GM12864 (cell line): ENCODE data around the gene WNT9B.

Experiments
- DNase-seq: peaks from one replicate; pipeline ENCODE4 v3.0.0-alpha.2; 2011; ENCODE audit warnings: low read depth
- H3K4me3 ChIP-seq: 2 replicates; pipeline ENCODE4 v1.5.1; 2011; ENCODE audit warnings: mild to moderate bottlenecking, low read depth, low read length, control low read depth
- TF ChIP-seq, protein P1 (sequence below): IDR thresholded peaks from 2 replicates; pipeline ENCODE4 v1.5.1; 2011; ENCODE audit warnings: low read depth, mild to moderate bottlenecking, moderate library complexity, low read length, control low read depth, inconsistent platforms; ENCODE audit errors: missing control alignments

Gene WNT9B

DNA sequence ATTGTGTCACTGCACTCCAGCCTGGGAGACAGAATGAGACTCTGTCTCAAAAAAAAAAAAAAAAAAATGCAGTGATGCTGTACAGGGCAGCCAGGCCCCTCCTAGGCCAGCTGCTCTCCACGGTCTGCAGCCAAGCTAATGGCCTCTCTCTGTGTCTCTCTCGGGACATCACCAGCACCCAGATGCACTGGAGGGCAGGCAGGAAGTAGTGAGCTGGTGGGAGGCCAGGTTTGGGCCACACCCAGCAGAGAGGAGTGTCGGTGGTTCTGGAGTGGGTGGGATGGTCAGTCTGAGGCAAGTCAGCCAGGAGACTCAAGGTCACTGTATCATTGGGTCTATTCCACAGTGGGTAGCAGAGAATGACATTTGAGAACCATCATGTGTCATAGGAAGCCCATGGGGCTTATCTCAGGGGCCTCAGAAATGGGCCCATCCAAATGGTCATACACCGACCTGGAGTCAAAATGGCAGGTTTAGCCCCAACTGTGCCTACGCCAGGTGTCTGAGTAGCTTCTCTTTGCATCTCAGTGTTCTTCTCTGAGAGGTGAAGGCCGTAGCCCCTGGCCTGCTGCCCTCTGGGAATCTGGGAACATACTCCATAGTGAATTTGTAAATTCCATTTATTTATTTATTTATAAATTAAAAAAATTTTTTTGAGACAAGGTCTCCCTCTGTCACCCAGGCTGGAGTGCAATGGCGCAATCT, 22.7 kb downstream of the WNT9B start:
- H3K4me3 ChIP-seq: no peak overlapping the region
- DNase-seq: no peak
- TF ChIP-seq, protein P1, sequence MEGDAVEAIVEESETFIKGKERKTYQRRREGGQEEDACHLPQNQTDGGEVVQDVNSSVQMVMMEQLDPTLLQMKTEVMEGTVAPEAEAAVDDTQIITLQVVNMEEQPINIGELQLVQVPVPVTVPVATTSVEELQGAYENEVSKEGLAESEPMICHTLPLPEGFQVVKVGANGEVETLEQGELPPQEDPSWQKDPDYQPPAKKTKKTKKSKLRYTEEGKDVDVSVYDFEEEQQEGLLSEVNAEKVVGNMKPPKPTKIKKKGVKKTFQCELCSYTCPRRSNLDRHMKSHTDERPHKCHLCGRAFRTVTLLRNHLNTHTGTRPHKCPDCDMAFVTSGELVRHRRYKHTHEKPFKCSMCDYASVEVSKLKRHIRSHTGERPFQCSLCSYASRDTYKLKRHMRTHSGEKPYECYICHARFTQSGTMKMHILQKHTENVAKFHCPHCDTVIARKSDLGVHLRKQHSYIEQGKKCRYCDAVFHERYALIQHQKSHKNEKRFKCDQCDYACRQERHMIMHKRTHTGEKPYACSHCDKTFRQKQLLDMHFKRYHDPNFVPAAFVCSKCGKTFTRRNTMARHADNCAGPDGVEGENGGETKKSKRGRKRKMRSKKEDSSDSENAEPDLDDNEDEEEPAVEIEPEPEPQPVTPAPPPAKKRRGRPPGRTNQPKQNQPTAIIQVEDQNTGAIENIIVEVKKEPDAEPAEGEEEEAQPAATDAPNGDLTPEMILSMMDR: no peak

DNA sequence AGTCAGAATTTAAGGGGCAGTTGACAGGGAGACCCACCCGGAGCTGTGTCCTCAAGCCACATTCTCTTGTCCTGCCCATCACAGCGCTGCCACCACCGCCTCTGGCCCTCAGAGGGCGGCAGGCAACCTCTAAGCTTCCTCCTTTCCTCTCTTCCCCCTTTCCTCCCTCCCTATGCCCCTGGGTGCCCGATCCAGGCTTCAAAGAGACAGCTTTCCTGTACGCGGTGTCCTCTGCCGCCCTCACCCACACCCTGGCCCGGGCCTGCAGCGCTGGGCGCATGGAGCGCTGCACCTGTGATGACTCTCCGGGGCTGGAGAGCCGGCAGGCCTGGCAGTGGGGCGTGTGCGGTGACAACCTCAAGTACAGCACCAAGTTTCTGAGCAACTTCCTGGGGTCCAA, 23.5 kb downstream of the WNT9B start:
- DNase-seq: no peak
- no peak overlapping the region for H3K4me3 ChIP-seq
- TF ChIP-seq, protein P1: no peak

DNA sequence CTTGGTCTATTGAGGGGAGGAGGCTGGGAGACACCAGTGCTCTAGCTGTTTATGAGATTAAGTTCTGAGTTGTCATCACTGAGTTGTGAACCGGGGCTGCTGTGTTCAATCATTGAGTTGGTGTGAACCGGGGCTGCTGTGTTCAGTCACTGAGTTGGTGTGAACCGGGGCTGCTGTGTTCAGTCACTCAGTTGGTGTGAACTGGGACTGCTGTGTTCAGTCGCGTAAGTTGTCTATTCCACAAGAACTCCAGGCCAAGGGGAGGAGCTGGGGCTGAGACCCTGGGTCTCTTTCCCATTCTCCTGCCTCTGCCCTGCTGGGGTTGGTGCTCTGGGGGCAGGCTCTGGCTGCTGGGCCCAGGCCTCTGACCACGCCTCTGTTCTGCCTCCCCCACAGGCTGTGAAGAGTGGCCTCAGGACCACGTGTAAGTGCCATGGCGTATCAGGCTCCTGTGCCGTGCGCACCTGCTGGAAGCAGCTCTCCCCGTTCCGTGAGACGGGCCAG, 24.5 kb downstream of the WNT9B start:
- TF ChIP-seq, protein P1: no peak
- H3K4me3 ChIP-seq: no peak overlapping the region
- no peak for DNase-seq

DNA sequence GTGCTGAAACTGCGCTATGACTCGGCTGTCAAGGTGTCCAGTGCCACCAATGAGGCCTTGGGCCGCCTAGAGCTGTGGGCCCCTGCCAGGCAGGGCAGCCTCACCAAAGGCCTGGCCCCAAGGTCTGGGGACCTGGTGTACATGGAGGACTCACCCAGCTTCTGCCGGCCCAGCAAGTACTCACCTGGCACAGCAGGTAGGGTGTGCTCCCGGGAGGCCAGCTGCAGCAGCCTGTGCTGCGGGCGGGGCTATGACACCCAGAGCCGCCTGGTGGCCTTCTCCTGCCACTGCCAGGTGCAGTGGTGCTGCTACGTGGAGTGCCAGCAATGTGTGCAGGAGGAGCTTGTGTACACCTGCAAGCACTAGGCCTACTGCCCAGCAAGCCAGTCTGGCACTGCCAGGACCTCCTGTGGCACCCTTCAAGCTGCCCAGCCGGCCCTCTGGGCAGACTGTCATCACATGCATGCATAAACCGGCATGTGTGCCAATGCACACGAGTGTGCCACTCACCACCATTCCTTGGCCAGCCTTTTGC, 25.0 kb downstream of the WNT9B start:
- no peak for DNase-seq
- H3K4me3 ChIP-seq: no peak overlapping the region
- TF ChIP-seq, protein P1: peak; percentile 76

DNA sequence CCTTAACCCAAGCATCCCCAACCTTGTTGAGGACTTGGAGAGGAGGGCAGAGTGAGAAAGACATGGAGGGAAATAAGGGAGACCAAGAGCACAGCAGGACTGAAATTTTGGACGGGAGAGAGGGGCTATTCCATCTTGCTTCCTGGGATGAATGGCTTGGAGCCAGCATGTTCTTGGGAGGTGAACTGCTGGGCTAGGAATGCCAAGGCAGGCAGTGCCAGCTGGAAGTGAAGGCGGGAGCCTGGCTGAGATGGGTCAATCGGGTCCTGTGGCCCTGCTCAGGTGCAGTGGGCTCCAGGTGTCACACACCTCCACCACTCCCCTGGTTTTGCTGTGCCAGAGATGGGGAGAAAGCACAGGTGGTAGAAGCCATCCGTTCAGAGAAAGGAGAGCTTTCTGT, 25.5 kb downstream of the WNT9B start:
- no peak overlapping the region for H3K4me3 ChIP-seq
- TF ChIP-seq, protein P1: no peak
- DNase-seq: no peak

DNA sequence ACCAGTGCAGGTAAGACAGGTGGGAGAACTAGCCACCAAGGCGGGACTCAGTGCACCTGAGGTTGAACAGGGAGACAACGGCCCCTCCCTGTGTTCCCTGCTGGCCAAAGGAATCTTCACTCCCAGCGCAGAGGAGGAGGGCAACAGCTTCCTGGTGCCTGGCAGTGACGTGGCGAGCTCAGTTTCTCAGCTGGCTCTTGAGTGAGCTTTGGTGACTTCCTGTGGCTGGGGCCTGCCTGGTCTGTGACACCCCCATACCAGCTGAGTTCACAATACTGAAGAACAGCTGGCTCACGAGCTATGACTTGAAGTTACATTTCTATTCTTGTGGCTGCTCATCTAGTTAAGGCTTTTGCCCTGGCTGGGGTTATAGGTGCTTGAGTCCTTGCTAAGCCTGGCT, 26.1 kb downstream of the WNT9B start:
- TF ChIP-seq, protein P1: no peak
- DNase-seq: no peak
- H3K4me3 ChIP-seq: no peak overlapping the region

DNA sequence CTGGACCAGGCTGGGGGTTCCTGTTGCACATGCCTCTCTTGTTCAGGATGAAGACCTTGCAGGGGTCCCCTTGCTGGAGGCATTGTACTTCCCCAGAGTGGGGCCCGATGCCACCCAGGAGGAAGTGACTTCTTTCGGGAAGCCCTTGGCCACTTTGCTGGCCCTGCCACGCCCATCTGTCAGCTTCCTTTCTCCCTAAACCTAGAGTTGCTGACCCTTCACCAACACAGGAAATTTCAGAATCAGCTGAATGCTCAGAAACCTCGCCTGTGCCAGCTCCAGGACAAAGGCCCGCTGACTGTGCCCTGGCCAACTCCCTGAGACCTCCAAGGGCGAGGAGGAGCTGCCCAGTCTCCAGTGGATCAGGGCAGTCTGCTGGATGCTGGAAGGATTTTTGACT, 26.7 kb downstream of the WNT9B start:
- no peak for DNase-seq
- TF ChIP-seq, protein P1: no peak
- H3K4me3 ChIP-seq: no peak overlapping the region
